H1 (cell line): ENCODE measurements around the gene FADS2. TPM values are rescaled to one million over a fixed set of nuclear protein-coding genes. Genes with fewer than 3 reads are reported as not detected.

Experiments used
- BCL11A ChIP-seq, 2 experiments: IDR thresholded peaks; one replicate each; pipeline ENCODE4 v1.6.1; 2011; ENCODE audit warnings: low read depth in 2 of 2, low read length in 2 of 2, mild to moderate bottlenecking in 2 of 2
- GTF2F1 ChIP-seq: IDR thresholded peaks from 2 replicates; pipeline ENCODE4 v1.6.1; 2012; ENCODE audit warnings: low read depth, low read length, improper control_type of control experiment, borderline replicate concordance
- JUND ChIP-seq: IDR thresholded peaks from 2 replicates; pipeline ENCODE4 v1.6.1; 2011; ENCODE audit warnings: mild to moderate bottlenecking, improper control_type of control experiment, low read length
- polyA plus RNA-seq, 7 experiments: library from polyadenylated mRNA; depleted of rRNA in 3 of 7; stranded (reverse) in 5 of 7; unstranded in 2 of 7; fragments of >200 nt in 5 of 7; fragments of 200-250 nt in 2 of 7; gene quantifications; 1 replicate in 5 of 7; 2 replicates in 1 of 7; 4 replicates in 1 of 7; pipeline versions ENCODE4 v1.2.1 to v1.2.3, GENCODE V29; 2011 to 2013; ENCODE audit warnings: missing spikeins in 2 of 7, mixed read lengths in 2 of 7
- total RNA-seq: library from RNA; stranded (reverse); fragmentation: NEBNext Ultra II Directional; extraction: Animal tissue kit (Norgen Biotek cat#: 25700); gene quantifications from 2 replicates; pipeline ENCODE4 v1.2.1, GENCODE V29; 2021

FADS2 gene
- total and polyA plus RNA-seq, 2 of the 8 experiments (the other 6 are each of a cell fraction or from before 2014, with no cell fraction given): 499 to 701 TPM

DNA sequence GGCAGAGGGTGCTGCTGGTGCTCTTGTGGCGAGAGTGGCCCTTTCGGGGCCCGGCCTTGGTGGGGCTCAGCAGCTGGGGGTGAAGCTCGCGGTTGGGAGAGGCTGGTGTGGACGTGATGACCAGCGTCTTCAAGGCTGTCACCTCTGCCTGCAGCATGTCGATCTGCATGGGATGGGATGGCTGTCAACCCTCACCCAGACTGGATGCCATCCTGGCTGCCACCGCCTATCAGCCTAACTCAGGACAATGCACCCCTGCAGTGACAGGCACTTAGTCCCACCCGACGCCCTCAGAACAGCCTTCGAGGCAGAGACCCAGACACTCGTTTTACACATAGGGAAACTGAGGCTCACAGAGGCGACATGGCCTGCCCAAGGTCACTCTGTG lies 78.4 kb downstream of the FADS2 start (continued):
- TF ChIP-seq BCL11A (IDR thresholded peaks at IDR 0.05; ENCODE audit: low read depth in 2 of 2, low read length in 2 of 2): no peak
- no peak for TF ChIP-seq GTF2F1
- TF ChIP-seq JUND: no peak
